Measurements from ENCODE around the gene TRIM23. TPM values are rescaled to one million over a fixed set of nuclear protein-coding genes. Genes with fewer than 3 reads are reported as not detected.

Gene TRIM23
- 10 to 100 TPM in 1 of 2 experiments, 1 to 10 TPM in 1; 9.9 to 10.3 TPM for total RNA-seq

DNA sequence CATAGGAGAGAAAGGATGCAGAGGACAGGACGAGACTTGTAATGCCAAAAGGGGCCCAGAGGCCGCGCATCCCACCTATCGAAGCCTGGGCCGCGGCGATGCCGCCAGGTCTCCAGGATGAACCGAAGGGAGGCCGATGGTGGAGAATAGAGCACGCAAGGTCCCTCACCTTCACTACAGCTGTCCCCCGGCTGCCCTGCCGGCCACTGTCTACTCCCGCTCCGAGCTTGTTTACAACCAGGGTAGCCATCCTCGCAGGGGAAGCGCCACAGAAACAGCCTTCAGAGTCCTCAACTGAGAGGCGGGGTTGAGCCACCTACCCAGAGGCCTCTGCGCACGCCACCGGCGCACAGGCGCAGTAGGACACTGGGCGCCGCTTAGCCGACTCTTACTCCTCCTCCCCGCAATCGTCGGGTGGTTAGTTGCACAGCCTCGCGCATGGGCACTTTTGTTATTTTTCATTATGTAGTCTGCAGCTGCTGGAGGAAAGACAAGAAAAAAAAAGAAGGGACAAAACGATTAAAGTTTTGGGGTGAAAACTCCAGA is at the start of gene TRIM23:
Gene TRIM23 (minus strand): TSS at position 309 of the 546 bp plus-strand sequence. CDS start 59 bp downstream, at position 250.
- CTCF ChIA-PET = interaction anchor here (0.7 to 1.6 kb wide), 5 partner anchors 11 to 60 kb away, joined by 3 to 9 read pairs (median 4); no protein-coding TSS in a partner anchor
- H3K9me3 Mint-ChIP-seq (ENCODE audit: low read depth) = no peaks in the 10 kb centered on the region
- peak; percentile 96 for DNase-seq
- peak; percentile 98 for ATAC-seq
- H3K36me3 Mint-ChIP-seq = peaks cover 7% of the 10 kb centered on the region
- H3K27me3 Mint-ChIP-seq = no peaks in the 10 kb centered on the region
- H3K4me3 Mint-ChIP-seq = peak within 1 kb of the TSS; percentile 99
- H3K27ac Mint-ChIP-seq = peak within 1 kb of the TSS; percentile 96
- H3K4me1 Mint-ChIP-seq = peaks cover 35% of the 10 kb centered on the region

DNA sequence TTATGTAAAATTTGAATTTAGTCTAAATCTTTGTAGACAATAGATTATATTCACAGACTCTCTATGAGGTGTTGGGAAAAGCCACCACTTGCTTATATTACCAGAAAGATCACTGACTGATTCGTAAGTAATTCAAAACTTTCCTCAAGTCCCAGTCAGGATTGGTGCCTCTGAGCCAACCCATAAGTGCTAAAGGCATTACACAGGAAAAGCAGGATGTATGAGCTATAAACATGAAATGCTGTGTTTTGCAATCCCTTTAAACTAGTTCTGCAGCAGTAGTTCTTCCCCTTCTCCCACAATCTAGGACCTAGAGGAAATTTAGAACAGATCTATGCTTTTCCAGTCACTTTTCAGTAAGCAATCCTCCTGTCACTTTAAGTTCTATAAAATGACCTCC is 48.7 kb upstream of the TRIM23 start:
- CTCF ChIA-PET = interaction anchor here (0.5 kb wide), 1 partner anchor 331 kb away, joined by 3 read pairs; no protein-coding TSS in a partner anchor

DNA sequence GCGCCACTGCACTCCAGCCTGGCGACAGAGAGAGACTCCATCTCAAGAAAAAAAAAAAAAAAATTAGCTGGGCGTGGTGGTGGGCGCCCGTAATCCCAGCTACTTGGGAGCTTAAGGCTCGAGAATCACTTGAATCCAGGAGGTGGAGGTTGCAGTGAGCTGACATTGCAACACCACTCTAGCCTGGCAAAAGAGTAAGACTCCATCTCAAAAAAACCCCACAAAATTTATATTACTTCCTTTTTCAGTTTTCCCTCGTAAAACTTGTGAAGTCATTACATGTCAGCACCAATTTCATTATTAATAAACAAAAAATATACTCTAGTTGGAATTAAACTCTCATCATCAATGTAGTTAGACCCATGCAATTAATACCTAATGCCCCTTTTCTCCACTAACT is 44.6 kb upstream of the TRIM23 start:
- Mint-ChIP-seq H3K9me3 (ENCODE audit: low read depth) (no peaks in the 10 kb centered on the region), H3K4me3 (no peak overlapping the region), H3K27ac (no peak overlapping the region), H3K4me1 (peaks cover 4% of the 10 kb centered on the region), H3K27me3 (no peaks in the 10 kb centered on the region), H3K36me3 (peaks cover 12% of the 10 kb centered on the region)
- DNase-seq (no peak), ATAC-seq (no peak)
- CTCF ChIA-PET = no interaction called here

More for the DNA sequence above, 48.7 kb upstream of the TRIM23 start:
- no peak for DNase-seq
- Mint-ChIP-seq H3K4me1 (no peaks in the 10 kb centered on the region), H3K9me3 (ENCODE audit: low read depth) (no peaks in the 10 kb centered on the region), H3K4me3 (no peak overlapping the region), H3K27ac (no peak overlapping the region), H3K27me3 (no peaks in the 10 kb centered on the region), H3K36me3 (peaks cover 33% of the 10 kb centered on the region)
- ATAC-seq = no peak

DNA sequence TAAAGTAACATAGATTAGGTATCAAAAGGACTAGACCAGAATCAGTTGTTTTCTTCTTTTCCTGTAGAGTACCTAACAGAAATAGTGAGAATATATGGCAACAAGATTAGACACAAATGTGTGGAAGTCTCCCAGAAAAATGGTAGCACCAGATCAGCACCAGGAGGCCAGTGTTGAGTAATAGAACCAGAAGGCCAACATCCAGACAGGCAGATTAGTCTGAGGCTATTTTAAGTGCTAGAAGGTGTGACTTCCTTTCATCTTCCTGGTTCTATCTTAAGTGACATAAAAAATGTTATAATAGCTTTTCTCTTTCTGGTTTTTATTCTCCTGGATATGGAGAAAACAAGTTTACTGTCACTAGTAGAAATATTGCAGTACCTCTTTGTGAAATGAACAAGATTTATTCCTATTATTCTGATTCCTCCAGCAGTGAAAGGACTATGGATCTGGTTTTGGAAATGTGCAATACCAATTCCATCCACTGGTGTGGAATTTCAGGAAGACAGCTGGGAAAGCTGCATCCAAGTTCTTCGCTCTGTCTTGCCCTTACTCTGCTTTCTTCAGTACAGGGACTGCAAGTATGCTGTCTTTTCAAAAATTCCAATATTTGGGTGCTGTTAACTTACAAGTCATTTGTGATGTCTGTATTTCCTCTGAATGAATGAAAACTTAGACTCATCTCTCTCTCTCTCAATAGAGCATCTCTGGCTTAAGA is 39.8 kb upstream of the TRIM23 start:
- peaks cover 5% of the 10 kb centered on the region for H3K4me1 Mint-ChIP-seq
- H3K9me3 Mint-ChIP-seq (ENCODE audit: low read depth) = no peaks in the 10 kb centered on the region
- DNase-seq (no peak), ATAC-seq (no peak)
- no peaks in the 10 kb centered on the region for H3K27me3 Mint-ChIP-seq
- no peak overlapping the region for H3K4me3 Mint-ChIP-seq
- peaks cover 17% of the 10 kb centered on the region for H3K36me3 Mint-ChIP-seq
- H3K27ac Mint-ChIP-seq = no peak overlapping the region
- CTCF ChIA-PET = no interaction called here

DNA sequence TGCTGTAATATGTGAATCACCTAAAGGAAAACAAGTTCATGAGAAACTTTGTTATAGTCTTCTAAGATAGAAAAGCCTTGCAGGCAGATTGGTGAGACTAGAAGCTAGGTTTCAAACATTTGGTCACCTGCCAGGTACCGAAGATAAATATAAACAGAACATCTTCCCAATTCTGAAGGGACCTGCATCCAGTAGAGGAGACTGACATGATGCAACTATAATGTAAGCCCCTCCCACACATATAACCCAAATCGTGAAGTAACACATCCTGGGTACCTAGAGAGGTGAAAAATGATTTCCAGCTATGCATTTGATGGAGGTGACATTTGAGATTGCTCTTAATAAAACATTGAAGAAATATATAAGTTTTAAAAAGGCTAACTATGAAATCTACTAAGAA is 30.6 kb upstream of the TRIM23 start:
- CTCF ChIA-PET = no interaction called here
- Mint-ChIP-seq H3K27me3 (no peaks in the 10 kb centered on the region), H3K9me3 (ENCODE audit: low read depth) (no peaks in the 10 kb centered on the region), H3K4me3 (no peak overlapping the region), H3K36me3 (peaks cover 18% of the 10 kb centered on the region), H3K27ac (no peak overlapping the region), H3K4me1 (no peaks in the 10 kb centered on the region)
- ATAC-seq = no peak
- DNase-seq = no peak

DNA sequence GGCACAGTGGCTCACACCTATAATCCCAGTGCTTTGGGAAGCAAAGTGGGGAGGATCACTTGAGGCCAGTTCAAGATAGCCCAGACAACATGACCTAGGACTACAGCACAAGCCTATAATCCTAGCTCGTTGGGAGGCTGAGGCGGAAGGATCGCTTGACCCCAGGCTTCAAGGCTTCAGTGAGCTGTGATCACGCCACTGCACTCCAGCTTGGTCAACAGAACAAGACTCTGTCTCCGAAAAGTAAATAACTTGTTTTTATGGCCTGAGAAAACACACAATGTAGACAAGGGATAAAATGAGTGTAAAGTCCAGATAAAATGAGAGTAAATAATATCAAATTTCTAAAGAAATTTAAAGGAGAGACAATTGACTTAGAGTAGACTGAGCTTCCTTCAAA is 27.0 kb upstream of the TRIM23 start:
- CTCF ChIA-PET = interaction anchor here (1.2 to 1.4 kb wide), 2 partner anchors 18 to 25 kb away, joined by 3 to 5 read pairs; no protein-coding TSS in a partner anchor
- Mint-ChIP-seq H3K27ac (no peak overlapping the region), H3K36me3 (peaks cover 19% of the 10 kb centered on the region), H3K4me1 (no peaks in the 10 kb centered on the region), H3K27me3 (no peaks in the 10 kb centered on the region), H3K9me3 (ENCODE audit: low read depth) (no peaks in the 10 kb centered on the region), H3K4me3 (no peak overlapping the region)
- ATAC-seq (no peak), DNase-seq (no peak)

DNA sequence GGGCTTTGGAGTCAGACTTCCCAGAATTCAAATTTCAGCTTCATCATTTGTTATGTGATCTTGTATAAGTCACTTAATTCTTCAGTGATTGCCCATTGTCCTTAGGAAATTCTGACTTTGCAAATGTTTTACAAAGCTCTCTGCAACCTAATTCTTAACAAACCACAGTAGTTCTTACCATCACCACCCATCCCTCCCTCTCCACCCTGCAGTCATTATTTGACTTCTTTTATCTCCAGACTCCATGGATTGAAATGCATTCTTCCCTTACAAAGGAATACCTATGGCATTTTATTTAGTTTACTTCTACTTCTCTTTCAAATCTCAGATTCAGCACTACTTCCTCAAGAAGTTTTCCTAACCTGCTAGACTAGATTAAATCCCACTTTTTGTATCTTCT is 23.8 kb upstream of the TRIM23 start:
- DNase-seq (no peak), ATAC-seq (no peak)
- CTCF ChIA-PET = no interaction called here
- Mint-ChIP-seq H3K4me3 (no peak overlapping the region), H3K36me3 (peaks cover 20% of the 10 kb centered on the region), H3K9me3 (ENCODE audit: low read depth) (no peaks in the 10 kb centered on the region), H3K27ac (no peak overlapping the region), H3K27me3 (no peaks in the 10 kb centered on the region), H3K4me1 (no peaks in the 10 kb centered on the region)

DNA sequence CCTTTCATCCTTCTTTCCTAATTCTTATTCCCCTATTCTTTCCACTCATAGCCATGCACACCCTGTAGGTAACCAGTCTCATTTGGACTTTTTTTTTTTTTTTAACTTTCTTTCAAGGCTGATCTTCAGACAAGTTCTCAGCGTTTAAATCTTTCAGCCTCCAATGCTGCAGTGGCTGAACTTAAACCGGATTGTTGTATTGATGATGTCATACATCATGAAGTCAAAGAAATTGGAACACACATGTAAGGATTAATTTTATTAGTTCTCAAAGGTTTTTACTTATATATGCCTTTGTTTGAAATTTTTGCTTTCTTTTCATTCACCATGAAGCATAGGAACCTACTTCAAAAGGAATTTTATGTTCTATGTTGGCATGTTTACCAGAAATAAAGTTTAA is 22.8 kb upstream of the TRIM23 start:
- Mint-ChIP-seq H3K27ac (no peak overlapping the region), H3K4me1 (no peaks in the 10 kb centered on the region), H3K9me3 (ENCODE audit: low read depth) (no peaks in the 10 kb centered on the region), H3K27me3 (no peaks in the 10 kb centered on the region), H3K4me3 (no peak overlapping the region), H3K36me3 (peaks cover 17% of the 10 kb centered on the region)
- ATAC-seq (no peak), DNase-seq (no peak)
- CTCF ChIA-PET = no interaction called here

DNA sequence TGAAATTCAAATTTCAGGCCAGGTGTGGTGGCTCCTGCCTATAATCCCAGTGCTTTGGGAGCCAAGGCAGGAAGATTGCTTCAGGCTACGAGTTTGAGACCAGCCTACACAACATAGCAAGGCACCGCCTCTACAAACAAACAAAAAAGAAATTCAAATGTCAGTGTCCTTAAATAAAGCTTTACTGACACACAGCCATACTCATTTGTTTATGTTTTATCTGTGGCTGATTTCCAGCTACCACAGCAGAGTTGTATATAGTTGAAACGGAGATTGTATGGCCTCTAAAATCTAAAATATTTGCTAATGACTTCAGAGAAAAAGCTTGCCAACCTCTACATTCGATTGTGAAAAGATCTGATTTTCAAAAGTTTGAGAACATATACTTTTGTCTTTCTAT is 16.1 kb upstream of the TRIM23 start:
- no peaks in the 10 kb centered on the region for H3K4me1 Mint-ChIP-seq
- CTCF ChIA-PET = no interaction called here

DNA sequence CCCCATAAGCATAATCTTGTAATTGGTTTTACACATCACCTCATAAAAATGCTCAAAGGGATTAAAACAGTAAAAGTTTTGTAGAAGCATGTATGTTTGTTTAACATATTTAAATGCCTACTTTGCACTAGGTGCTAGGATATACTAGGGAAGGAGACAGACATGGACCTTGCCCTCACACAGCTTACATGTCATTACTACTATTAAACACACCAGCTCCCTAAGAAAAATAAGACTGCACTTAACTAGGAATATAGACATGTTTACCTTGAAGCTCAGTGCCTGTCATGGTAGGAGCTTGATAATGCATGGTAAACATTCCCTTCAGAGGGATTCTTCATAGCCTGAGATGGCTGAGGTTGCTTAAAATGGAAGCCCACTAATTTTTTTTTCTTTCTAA is 6.8 kb upstream of the TRIM23 start:
- H3K27ac Mint-ChIP-seq = no peak overlapping the region
- ATAC-seq = no peak
- H3K36me3 Mint-ChIP-seq = peaks cover 14% of the 10 kb centered on the region
- H3K4me1 Mint-ChIP-seq = peaks cover 16% of the 10 kb centered on the region
- no peak overlapping the region for H3K4me3 Mint-ChIP-seq
- no peak for DNase-seq
- CTCF ChIA-PET = no interaction called here
- no peaks in the 10 kb centered on the region for H3K9me3 Mint-ChIP-seq (ENCODE audit: low read depth)
- no peaks in the 10 kb centered on the region for H3K27me3 Mint-ChIP-seq

More for the DNA sequence above, 16.1 kb upstream of the TRIM23 start:
- Mint-ChIP-seq H3K36me3 (peaks cover 26% of the 10 kb centered on the region), H3K27me3 (no peaks in the 10 kb centered on the region), H3K9me3 (ENCODE audit: low read depth) (no peaks in the 10 kb centered on the region), H3K27ac (no peak overlapping the region), H3K4me3 (no peak overlapping the region)
- ATAC-seq (no peak), DNase-seq (no peak)

DNA sequence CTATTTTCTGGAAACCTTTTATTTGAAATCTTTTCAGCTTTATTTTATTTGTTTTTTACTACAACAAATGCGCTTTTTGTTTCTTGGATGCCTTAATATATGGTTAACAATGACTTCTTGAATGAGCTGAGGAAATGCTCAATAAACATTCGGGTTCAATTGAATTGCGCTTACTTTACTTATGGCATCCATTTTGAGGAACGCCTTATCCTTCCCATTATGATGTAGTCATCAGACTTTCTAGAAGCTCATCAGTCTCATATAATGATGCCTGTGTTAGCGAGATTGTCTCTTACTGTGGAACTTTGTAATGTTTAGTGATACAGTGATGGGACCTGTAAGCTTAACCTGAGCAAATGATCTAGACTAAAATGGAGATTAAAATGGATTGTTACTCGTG is 1.6 kb upstream of the TRIM23 start:
- H3K27me3 Mint-ChIP-seq = no peaks in the 10 kb centered on the region
- peaks cover 40% of the 10 kb centered on the region for H3K4me1 Mint-ChIP-seq
- H3K4me3 Mint-ChIP-seq = peak overlapping the region; percentile 99
- DNase-seq = no peak
- peaks cover 14% of the 10 kb centered on the region for H3K36me3 Mint-ChIP-seq
- H3K9me3 Mint-ChIP-seq (ENCODE audit: low read depth) = no peaks in the 10 kb centered on the region
- H3K27ac Mint-ChIP-seq = peak overlapping the region; percentile 96
- CTCF ChIA-PET = interaction anchor here (1.4 to 1.9 kb wide), 2 partner anchors 63 to 95 kb away, joined by 4 to 8 read pairs; partner anchors contain the start of genes CENPK and PPWD1
- ATAC-seq = no peak

DNA sequence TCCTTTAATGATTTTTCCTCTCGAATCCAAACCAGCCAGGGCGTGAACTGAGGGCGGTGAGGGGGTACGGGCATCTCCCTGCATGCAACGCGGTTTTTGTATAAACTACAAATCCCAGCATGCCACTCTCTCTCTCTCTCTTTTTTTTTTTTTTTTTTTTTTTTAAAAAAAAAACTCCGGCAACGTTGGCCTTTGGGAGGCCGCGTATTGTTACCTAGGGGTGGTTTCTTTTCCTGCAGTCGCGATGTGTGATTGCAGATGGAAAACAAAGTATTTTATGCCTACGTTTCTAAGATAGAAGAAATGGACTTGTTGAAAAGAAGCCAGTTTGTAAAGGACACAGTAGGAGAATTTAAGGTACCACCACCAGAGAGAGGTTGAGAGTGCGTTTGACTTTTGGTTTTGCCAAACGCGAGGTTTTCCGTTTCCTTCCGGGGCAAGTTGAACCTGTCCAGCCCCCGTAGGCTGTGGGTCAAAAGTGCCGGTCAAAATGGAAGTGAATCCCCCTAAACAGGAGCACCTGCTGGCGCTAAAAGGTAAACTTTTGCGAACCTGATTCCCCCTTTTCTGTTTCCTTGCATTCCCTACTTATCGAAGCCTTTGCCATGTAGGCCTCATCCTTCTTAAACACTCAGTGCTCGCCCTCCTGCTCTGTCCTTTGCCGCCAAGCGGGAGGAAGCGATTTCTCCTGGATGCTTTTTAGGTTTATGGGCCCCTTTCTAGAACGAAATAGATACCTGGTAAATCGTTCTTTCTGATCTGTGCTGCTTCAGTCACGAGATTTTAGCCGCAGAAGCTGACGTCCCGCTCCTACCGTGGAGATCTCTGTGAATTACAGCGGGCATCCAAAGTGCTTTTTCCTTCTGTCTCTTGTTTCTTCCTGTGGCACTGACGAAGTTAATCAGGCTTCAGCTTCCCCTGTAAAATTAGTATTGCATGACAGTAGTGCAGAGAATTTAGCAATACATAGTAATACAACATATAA is 730 bp upstream of the TRIM23 start, which contains the start of the genes SHLD3 and TRAPPC13:
Gene SHLD3 (plus strand): TSS at position 457 of the 985 bp plus-strand sequence. CDS start 4,561 bp downstream, outside the sequence.
Gene TRAPPC13 (plus strand): TSS at position 457 of the 985 bp plus-strand sequence. CDS start 34 bp downstream, at position 491.
- Mint-ChIP-seq H3K4me1 (peaks cover 39% of the 10 kb centered on the region), H3K27ac (peak within 1 kb of the TSS; percentile 96), H3K9me3 (ENCODE audit: low read depth) (no peaks in the 10 kb centered on the region), H3K27me3 (no peaks in the 10 kb centered on the region), H3K4me3 (peak within 1 kb of the TSS; percentile 99), H3K36me3 (peaks cover 12% of the 10 kb centered on the region)
- peak; percentile 76 for ATAC-seq
- CTCF ChIA-PET = interaction anchor here (0.7 to 1.9 kb wide), 5 partner anchors 13 to 96 kb away, joined by 3 to 9 read pairs (median 4); partner anchors contain the start of genes CENPK and PPWD1
- DNase-seq = peak; percentile 92

DNA sequence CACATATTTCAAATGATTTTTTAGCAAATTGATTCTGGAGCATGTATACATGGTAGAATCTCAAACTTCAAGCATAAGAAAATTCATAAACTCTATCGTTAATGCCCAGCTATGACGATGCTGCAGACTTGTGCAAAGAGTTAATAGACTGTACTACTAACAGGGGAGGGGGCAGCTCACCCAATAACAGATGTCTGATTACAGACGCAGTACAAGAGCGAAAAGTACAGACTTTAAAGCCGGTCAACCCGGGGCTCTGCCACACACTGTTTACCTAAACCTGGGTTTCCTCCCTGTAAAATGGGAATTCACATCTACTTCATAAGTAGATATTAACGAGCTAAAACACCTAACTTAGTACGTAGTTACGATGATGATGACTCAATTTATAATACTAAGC is 651 bp downstream of the TRIM23 start:
- ATAC-seq (no peak), DNase-seq (no peak)
- Mint-ChIP-seq H3K4me3 (peak overlapping the region; percentile 99), H3K27me3 (no peaks in the 10 kb centered on the region), H3K4me1 (peaks cover 35% of the 10 kb centered on the region), H3K36me3 (peaks cover 7% of the 10 kb centered on the region), H3K27ac (peak overlapping the region; percentile 96), H3K9me3 (ENCODE audit: low read depth) (no peaks in the 10 kb centered on the region)
- CTCF ChIA-PET = interaction anchor here (0.9 to 1.6 kb wide), 3 partner anchors 10 to 12 kb away, joined by 3 to 9 read pairs (median 4); no protein-coding TSS in a partner anchor

All from activated CD8-positive, alpha-beta memory T cell treated with anti-CD3 and anti-CD28 coated beads, Interleukin-2, amount 10 ng/mL, durations not matched to agents 7 days and 5 days (primary cell).